Left ventricle myocardium inferior (tissue), 1 donor: Measurements from ENCODE around the gene MS4A8. TPM values are rescaled to one million over a fixed set of nuclear protein-coding genes. Genes with fewer than 3 reads are reported as not detected.
"Not testable (repeated sequence)": the region's sequence is repeated elsewhere in the genome, so short reads cannot be mapped to it uniquely, and the experiment has no call there.

Experiments used
- DNase-seq: peaks from one replicate; pipeline ENCODE4 v3.0.0-alpha.2; 2020
- H3K27ac ChIP-seq: fragments of 200-600 bp; replicated peaks from 2 replicates; pipeline ENCODE4 v1.8.0; 2021
- H3K27me3 ChIP-seq: fragments of 200-600 bp; 2 replicates; pipeline ENCODE4 v1.8.0; 2021; ENCODE audit warnings: low read depth
- H3K36me3 ChIP-seq: fragments of 200-600 bp; 2 replicates; pipeline ENCODE4 v1.8.0; 2021
- H3K4me1 ChIP-seq: fragments of 200-600 bp; 2 replicates; pipeline ENCODE4 v1.8.0; 2021
- H3K4me3 ChIP-seq: fragments of 200-600 bp; 2 replicates; pipeline ENCODE4 v1.8.0; 2021; ENCODE audit warnings: mild to moderate bottlenecking, moderate library complexity
- H3K9me3 ChIP-seq: fragments of 200-600 bp; replicated peaks from 2 replicates; pipeline ENCODE4 v1.8.0; 2021
- CTCF ChIP-seq: fragments of 200-600 bp; IDR thresholded peaks from 2 replicates; pipeline ENCODE4 v1.8.0; 2021; ENCODE audit warnings: antibody characterized with exemption, mild to moderate bottlenecking, borderline replicate concordance
- intact Hi-C: fragments of 100-400 bp; cut with micrococcal nuclease; formaldehyde crosslinking; loops from one replicate; pipeline ENCODE4 v1.11.0; 2022
- long read RNA-seq: library from polyadenylated mRNA; unstranded; transcript quantifications from one replicate; pipeline ENCODE4 v2.0.0, GENCODE V29; 2021
- total RNA-seq: library from RNA; stranded (reverse); fragmentation: NEBNext Ultra II Directional; extraction: Animal tissue kit (Norgen Biotek cat#: 25700); gene quantifications from one replicate; pipeline ENCODE4 v1.2.1, GENCODE V29; 2021
- donor health status: DM: no; HTN: yes; CAD: no; lungs with severe emphysema.

The MS4A8 gene
- total RNA-seq, result not detected
- long read RNA-seq, result 0 reads

- TF ChIP-seq CTCF, result no peak
- Histone ChIP-seq H3K36me3 (no peaks in the 10 kb centered on the region), H3K4me3 (no peak within 1 kb of the TSS), H3K9me3 (no peaks in the 10 kb centered on the region), H3K27ac (no peak within 1 kb of the TSS), H3K4me1 (no peaks in the 10 kb centered on the region), H3K27me3 (peaks cover 11% of the 10 kb centered on the region)
- intact Hi-C loops, result no loop called here
- no peak for DNase-seq
Measured at GRCh38 chr11:60699284-60699691, at the start of gene MS4A8. Gene MS4A8, plus strand, starts transcription at chr11:60699612. Its CDS starts 1,249 bp downstream, at chr11:60700861.

- no peaks in the 10 kb centered on the region for H3K4me1 ChIP-seq
- H3K27ac ChIP-seq, result no peak overlapping the region
- intact Hi-C loops, result no loop called here
- no peaks in the 10 kb centered on the region for H3K9me3 ChIP-seq
- DNase-seq, result no peak
- no peak for TF ChIP-seq CTCF
- no peaks in the 10 kb centered on the region for H3K27me3 ChIP-seq
- H3K36me3 ChIP-seq, result no peaks in the 10 kb centered on the region
- no peak overlapping the region for H3K4me3 ChIP-seq
Measured at GRCh38 chr11:60657888-60658287, 41.5 kb upstream of the MS4A8 start.

- Histone ChIP-seq H3K27ac (no peak overlapping the region), H3K9me3 (no peaks in the 10 kb centered on the region), H3K36me3 (no peaks in the 10 kb centered on the region), H3K4me1 (no peaks in the 10 kb centered on the region), H3K4me3 (no peak overlapping the region), H3K27me3 (peaks cover 3% of the 10 kb centered on the region)
- intact Hi-C loops, result no loop called here
- no peak for DNase-seq
- no peak for TF ChIP-seq CTCF
Measured at GRCh38 chr11:60658409-60658808, 41.0 kb upstream of the MS4A8 start.

- DNase-seq, result no peak
- peaks cover 27% of the 10 kb centered on the region for H3K9me3 ChIP-seq
- H3K27ac ChIP-seq, result no peak overlapping the region
- TF ChIP-seq CTCF, result no peak
- H3K27me3 ChIP-seq, result no peaks in the 10 kb centered on the region
- intact Hi-C loops, result no loop called here
- no peaks in the 10 kb centered on the region for H3K36me3 ChIP-seq
- no peak overlapping the region for H3K4me3 ChIP-seq
- H3K4me1 ChIP-seq, result no peaks in the 10 kb centered on the region
Measured at GRCh38 chr11:60672255-60672654, 27.2 kb upstream of the MS4A8 start.

- H3K36me3 ChIP-seq, H3K4me1 ChIP-seq, H3K27ac ChIP-seq, H3K4me3 ChIP-seq, DNase-seq, intact Hi-C loops, H3K27me3 ChIP-seq: not testable (repeated sequence)
- peaks cover 52% of the 10 kb centered on the region for H3K9me3 ChIP-seq
Measured at GRCh38 chr11:60678231-60678630, 21.2 kb upstream of the MS4A8 start.

- intact Hi-C loops, result no loop called here
- Histone ChIP-seq H3K27me3 (no peaks in the 10 kb centered on the region), H3K9me3 (peaks cover 46% of the 10 kb centered on the region), H3K4me1 (no peaks in the 10 kb centered on the region), H3K36me3 (no peaks in the 10 kb centered on the region), H3K4me3 (no peak overlapping the region), H3K27ac (no peak overlapping the region)
- no peak for DNase-seq
- no peak for TF ChIP-seq CTCF
Measured at GRCh38 chr11:60679879-60680278, 19.5 kb upstream of the MS4A8 start.
